Measurements from ENCODE around the gene AUP1. TPM values are rescaled to one million over a fixed set of nuclear protein-coding genes. Genes with fewer than 3 reads are reported as not detected.

AUP1 gene
- 100 to 1,000 TPM; 136 to 237 (median 190) TPM for polyA plus RNA-seq
- long read RNA-seq, donor 1 = 0 reads
- long read RNA-seq, donor 2, transcript AUP1-201 (12 exons, 1,695 nt) = major isoform, 8 of 16 reads
- long read RNA-seq, donor 2, partial matches to known transcripts = 5 of 16 reads
- long read RNA-seq, donor 2, other reads (novel, unspliced or antisense) = 0 of 16 reads
- long read RNA-seq, donor 3, transcript AUP1-201 (12 exons, 1,695 nt) = major isoform, 7 of 60 reads
- long read RNA-seq, donor 3, partial matches to known transcripts = 52 of 60 reads
- long read RNA-seq, donor 3, other reads (novel, unspliced or antisense) = 0 of 60 reads
- long read RNA-seq, donor 4 = 0 reads
- long read RNA-seq, donor 5, transcript AUP1-201 (12 exons, 1,695 nt) = major isoform, 5 of 10 reads
- long read RNA-seq, donor 5, partial matches to known transcripts = 5 of 10 reads
- long read RNA-seq, donor 5, other reads (novel, unspliced or antisense) = 0 of 10 reads
- long read RNA-seq, donor 6, transcript AUP1-201 (12 exons, 1,695 nt) = major isoform, 19 of 37 reads
- long read RNA-seq, donor 6, partial matches to known transcripts = 14 of 37 reads
- long read RNA-seq, donor 6, other reads (novel, unspliced or antisense) = 0 of 37 reads
- long read RNA-seq, donor 7 = 0 reads
- long read RNA-seq, donor 8, partial matches to known transcripts = 0 of 3 reads
- long read RNA-seq, donor 8, other reads (novel, unspliced or antisense) = 0 of 3 reads
- long read RNA-seq, donor 9, partial matches to known transcripts = 0 of 5 reads
- long read RNA-seq, donor 9, other reads (novel, unspliced or antisense) = 0 of 5 reads
- long read RNA-seq, donor 10, transcript AUP1-201 (12 exons, 1,695 nt) = major isoform, 12 of 84 reads
- long read RNA-seq, donor 10, partial matches to known transcripts = 66 of 84 reads
- long read RNA-seq, donor 10, other reads (novel, unspliced or antisense) = 0 of 84 reads

- H3K36me3 ChIP-seq (ENCODE audit: control insufficient read depth in 3 of 3, insufficient read depth in 2 of 3, low read depth in 1 of 3, low read length in 3 of 3) = peaks cover 3 to 48% (median 5%) of the 10 kb centered on the region in 3 donors
- peaks cover 0 to 6% of the 10 kb centered on the region in 2 donors for H3K9me3 ChIP-seq (ENCODE audit: control insufficient read depth in 2 of 2, insufficient read depth in 1 of 2, low read depth in 1 of 2, low read length in 1 of 2)
- no peaks in the 10 kb centered on the region for H3K27me3 ChIP-seq (ENCODE audit: control insufficient read depth in 3 of 3, insufficient read depth in 3 of 3, low read length in 3 of 3)
- peak within 1 kb of the TSS; percentile 80 to 94 (median 82) for H3K27ac ChIP-seq (ENCODE audit: low read depth in 1 of 3, low read length in 2 of 3)
- WGBS, 3 donors = 0 to 1% (median 0%) methylated on average over 52 to 87 of the region's 87 CpGs
- DNase-seq (peak; percentile 99), FAIRE-seq (no peak)
- H3K4me3 ChIP-seq (ENCODE audit: low read depth in 1 of 3, low read length in 3 of 3) = peak within 1 kb of the TSS; percentile 65 to 96 (median 83)
- H3K4me1 ChIP-seq (ENCODE audit: control insufficient read depth in 3 of 3, insufficient read depth in 2 of 3, low read depth in 1 of 3, low read length in 2 of 3) = peaks cover 0 to 24% (median 5%) of the 10 kb centered on the region in 3 donors
These were observed at the start of gene AUP1, which contains the start of gene HTRA2 for GRCh38 chr2:74529357-74530238. TSS of gene AUP1 (minus strand) at chr2:74529706. CDS start at chr2:74529629, 77 bp downstream. TSS of gene HTRA2 (plus strand) at chr2:74529933. CDS start at chr2:74530007, 74 bp downstream.

- no peak overlapping the region for H3K4me3 ChIP-seq (ENCODE audit: low read depth in 1 of 3, low read length in 3 of 3)
- DNase-seq = no peak
- H3K27me3 ChIP-seq (ENCODE audit: control insufficient read depth in 3 of 3, insufficient read depth in 3 of 3, low read length in 3 of 3) = peaks cover 0 to 10% (median 0%) of the 10 kb centered on the region in 3 donors
- H3K36me3 ChIP-seq (ENCODE audit: control insufficient read depth in 3 of 3, insufficient read depth in 2 of 3, low read depth in 1 of 3, low read length in 3 of 3) = no peaks in the 10 kb centered on the region
- 70 to 92% (median 81%) methylated on average over 3 of the region's 3 CpGs for WGBS, 3 donors
- no peaks in the 10 kb centered on the region for H3K4me1 ChIP-seq (ENCODE audit: control insufficient read depth in 3 of 3, insufficient read depth in 2 of 3, low read depth in 1 of 3, low read length in 2 of 3)
- FAIRE-seq = no peak
- H3K9me3 ChIP-seq (ENCODE audit: control insufficient read depth in 2 of 2, insufficient read depth in 1 of 2, low read depth in 1 of 2, low read length in 1 of 2) = no peaks in the 10 kb centered on the region
- no peak overlapping the region for H3K27ac ChIP-seq (ENCODE audit: low read depth in 1 of 3, low read length in 2 of 3)
These were observed 48.9 kb upstream of the AUP1 start for GRCh38 chr2:74578408-74578807.

GRCh38 chr2:74577448-74577847 lies 47.9 kb upstream of the AUP1 start:
- Histone ChIP-seq H3K27me3 (ENCODE audit: control insufficient read depth in 3 of 3, insufficient read depth in 3 of 3, low read length in 3 of 3) (peaks cover 0 to 8% (median 0%) of the 10 kb centered on the region in 3 donors), H3K4me3 (ENCODE audit: low read depth in 1 of 3, low read length in 3 of 3) (no peak overlapping the region), H3K27ac (ENCODE audit: low read depth in 1 of 3, low read length in 2 of 3) (no peak overlapping the region), H3K36me3 (ENCODE audit: control insufficient read depth in 3 of 3, insufficient read depth in 2 of 3, low read depth in 1 of 3, low read length in 3 of 3) (no peaks in the 10 kb centered on the region), H3K9me3 (ENCODE audit: control insufficient read depth in 2 of 2, insufficient read depth in 1 of 2, low read depth in 1 of 2, low read length in 1 of 2) (no peaks in the 10 kb centered on the region), H3K4me1 (ENCODE audit: control insufficient read depth in 3 of 3, insufficient read depth in 2 of 3, low read depth in 1 of 3, low read length in 2 of 3) (no peaks in the 10 kb centered on the region)
- FAIRE-seq (no peak), DNase-seq (no peak)
- WGBS, 3 donors = 34 to 71% (median 58%) methylated on average over 2 of the region's 2 CpGs

GRCh38 chr2:74576863-74577229 lies 47.3 kb upstream of the AUP1 start:
- H3K36me3 ChIP-seq (ENCODE audit: control insufficient read depth in 3 of 3, insufficient read depth in 2 of 3, low read depth in 1 of 3, low read length in 3 of 3) = no peaks in the 10 kb centered on the region
- peaks cover 0 to 8% (median 0%) of the 10 kb centered on the region in 3 donors for H3K27me3 ChIP-seq (ENCODE audit: control insufficient read depth in 3 of 3, insufficient read depth in 3 of 3, low read length in 3 of 3)
- H3K27ac ChIP-seq (ENCODE audit: low read depth in 1 of 3, low read length in 2 of 3) = peak overlapping the region in 1 of 3 donors; percentile 52
- no peaks in the 10 kb centered on the region for H3K9me3 ChIP-seq (ENCODE audit: control insufficient read depth in 2 of 2, insufficient read depth in 1 of 2, low read depth in 1 of 2, low read length in 1 of 2)
- WGBS, 3 donors = 41 to 59% (median 55%) methylated on average over 1 of the region's 1 CpG
- no peak for DNase-seq
- H3K4me1 ChIP-seq (ENCODE audit: control insufficient read depth in 3 of 3, insufficient read depth in 2 of 3, low read depth in 1 of 3, low read length in 2 of 3) = no peaks in the 10 kb centered on the region
- no peak overlapping the region for H3K4me3 ChIP-seq (ENCODE audit: low read depth in 1 of 3, low read length in 3 of 3)
- no peak for FAIRE-seq

- Histone ChIP-seq H3K4me1 (ENCODE audit: control insufficient read depth in 3 of 3, insufficient read depth in 2 of 3, low read depth in 1 of 3, low read length in 2 of 3) (no peaks in the 10 kb centered on the region), H3K36me3 (ENCODE audit: control insufficient read depth in 3 of 3, insufficient read depth in 2 of 3, low read depth in 1 of 3, low read length in 3 of 3) (no peaks in the 10 kb centered on the region), H3K4me3 (ENCODE audit: low read depth in 1 of 3, low read length in 3 of 3) (no peak overlapping the region), H3K27ac (ENCODE audit: low read depth in 1 of 3, low read length in 2 of 3) (peak overlapping the region in 1 of 3 donors; percentile 52), H3K27me3 (ENCODE audit: control insufficient read depth in 3 of 3, insufficient read depth in 3 of 3, low read length in 3 of 3) (peaks cover 0 to 8% (median 0%) of the 10 kb centered on the region in 3 donors), H3K9me3 (ENCODE audit: control insufficient read depth in 2 of 2, insufficient read depth in 1 of 2, low read depth in 1 of 2, low read length in 1 of 2) (no peaks in the 10 kb centered on the region)
- FAIRE-seq (no peak), DNase-seq (no peak)
- 83 to 90% (median 88%) methylated on average over 7 of the region's 7 CpGs for WGBS, 3 donors
These were observed 46.8 kb upstream of the AUP1 start for GRCh38 chr2:74576211-74576862.

- Histone ChIP-seq H3K4me3 (ENCODE audit: low read depth in 1 of 3, low read length in 3 of 3) (no peak overlapping the region), H3K9me3 (ENCODE audit: control insufficient read depth in 2 of 2, insufficient read depth in 1 of 2, low read depth in 1 of 2, low read length in 1 of 2) (no peaks in the 10 kb centered on the region), H3K4me1 (ENCODE audit: control insufficient read depth in 3 of 3, insufficient read depth in 2 of 3, low read depth in 1 of 3, low read length in 2 of 3) (no peaks in the 10 kb centered on the region), H3K27ac (ENCODE audit: low read depth in 1 of 3, low read length in 2 of 3) (no peak overlapping the region), H3K36me3 (ENCODE audit: control insufficient read depth in 3 of 3, insufficient read depth in 2 of 3, low read depth in 1 of 3, low read length in 3 of 3) (no peaks in the 10 kb centered on the region), H3K27me3 (ENCODE audit: control insufficient read depth in 3 of 3, insufficient read depth in 3 of 3, low read length in 3 of 3) (peaks cover 0 to 8% (median 0%) of the 10 kb centered on the region in 3 donors)
- FAIRE-seq (no peak), DNase-seq (no peak)
- 77 to 89% (median 82%) methylated on average over 4 of the region's 4 CpGs for WGBS, 3 donors
These were observed 45.8 kb upstream of the AUP1 start for GRCh38 chr2:74575320-74575719.

GRCh38 chr2:74573747-74574562 lies 44.4 kb upstream of the AUP1 start:
- H3K27ac ChIP-seq (ENCODE audit: low read depth in 1 of 3, low read length in 2 of 3) = no peak overlapping the region
- FAIRE-seq = no peak
- DNase-seq = no peak
- H3K9me3 ChIP-seq (ENCODE audit: control insufficient read depth in 2 of 2, insufficient read depth in 1 of 2, low read depth in 1 of 2, low read length in 1 of 2) = no peaks in the 10 kb centered on the region
- H3K27me3 ChIP-seq (ENCODE audit: control insufficient read depth in 3 of 3, insufficient read depth in 3 of 3, low read length in 3 of 3) = peaks cover 0 to 8% (median 0%) of the 10 kb centered on the region in 3 donors
- WGBS, 3 donors = 44 to 66% (median 60%) methylated on average over 7 of the region's 7 CpGs
- no peaks in the 10 kb centered on the region for H3K36me3 ChIP-seq (ENCODE audit: control insufficient read depth in 3 of 3, insufficient read depth in 2 of 3, low read depth in 1 of 3, low read length in 3 of 3)
- H3K4me3 ChIP-seq (ENCODE audit: low read depth in 1 of 3, low read length in 3 of 3) = no peak overlapping the region
- H3K4me1 ChIP-seq (ENCODE audit: control insufficient read depth in 3 of 3, insufficient read depth in 2 of 3, low read depth in 1 of 3, low read length in 2 of 3) = no peaks in the 10 kb centered on the region

All from small intestine (tissue), 16 donors.